Stimulated activated naive CD8-positive, alpha-beta T cell treated with anti-CD3 and anti-CD28 coated beads, Interleukin-15, Interleukin-2, amounts not matched to agents 100 ng/mL and 50 ng/mL, for 24 hours (primary cell): ENCODE data around the gene CEP83.

Experiments
- H3K27ac Mint-ChIP-seq: one replicate; pipeline ENCODE4 v1.8.0; 2021; ENCODE audit warnings: mild to moderate bottlenecking, mixed read lengths
- H3K27me3 Mint-ChIP-seq: one replicate; pipeline ENCODE4 v1.8.0; 2021; ENCODE audit warnings: mixed read lengths
- H3K36me3 Mint-ChIP-seq: one replicate; pipeline ENCODE4 v1.8.0; 2021; ENCODE audit warnings: low read depth, mixed read lengths
- H3K4me1 Mint-ChIP-seq: one replicate; pipeline ENCODE4 v1.8.0; 2021; ENCODE audit warnings: low read depth, mixed read lengths
- H3K4me3 Mint-ChIP-seq: one replicate; pipeline ENCODE4 v1.8.0; 2021; ENCODE audit warnings: mild to moderate bottlenecking, mixed read lengths
- H3K9me3 Mint-ChIP-seq: one replicate; pipeline ENCODE4 v1.8.0; 2021; ENCODE audit warnings: mixed read lengths

Gene CEP83

DNA sequence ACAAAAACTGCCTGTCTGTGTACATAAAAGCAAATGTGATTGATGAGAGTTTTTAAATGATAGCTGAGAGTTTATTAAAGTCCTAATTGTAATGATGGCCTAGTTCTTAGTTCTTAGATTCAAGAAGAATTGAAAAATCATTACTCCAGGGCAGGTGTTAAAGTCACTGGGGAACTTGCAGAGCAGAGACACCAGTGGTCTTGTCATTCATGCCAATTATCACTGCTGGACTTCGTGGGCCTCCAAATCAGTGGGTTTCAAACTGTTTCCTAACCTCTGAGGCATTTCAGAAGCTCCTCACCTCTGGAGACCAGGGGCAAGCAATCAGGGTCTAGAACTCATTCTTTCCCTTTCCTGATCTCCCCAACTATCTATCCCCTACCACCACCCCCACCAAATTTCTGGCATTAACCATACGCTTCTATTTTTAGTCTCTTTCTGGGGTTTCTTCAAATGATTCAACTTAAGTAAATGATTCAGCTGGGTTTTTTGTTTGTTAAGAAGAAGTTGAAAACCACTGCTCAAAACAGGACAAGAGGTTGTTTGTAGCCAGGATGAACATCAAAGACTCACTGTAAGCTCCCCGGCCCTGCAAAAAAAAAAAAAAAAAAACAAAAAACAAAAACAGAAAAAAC, 80.1 kb downstream of the CEP83 start:
- H3K27ac Mint-ChIP-seq: peak overlapping the region; percentile 66

DNA sequence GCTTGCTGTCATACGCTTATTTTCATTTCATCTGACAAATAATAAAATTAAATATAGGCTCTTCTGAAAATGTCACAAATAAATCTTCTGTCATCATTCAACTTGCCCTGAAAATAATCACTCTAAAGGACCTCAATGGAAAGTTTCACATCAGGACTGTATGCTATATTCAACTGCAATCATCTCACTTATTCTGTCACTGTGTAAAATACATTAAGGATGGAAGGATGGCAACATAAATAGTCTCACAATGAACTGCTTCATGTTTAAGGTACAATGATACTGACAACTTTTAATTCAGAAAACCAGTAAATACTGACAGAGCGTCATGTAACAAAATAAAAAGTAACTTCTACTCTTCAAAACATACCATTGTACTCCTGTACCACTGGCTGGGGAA, 82.1 kb downstream of the CEP83 start:
- Mint-ChIP-seq H3K27me3 (no peaks in the 10 kb centered on the region), H3K4me3 (no peak overlapping the region), H3K4me1 (peaks cover 38% of the 10 kb centered on the region), H3K9me3 (no peaks in the 10 kb centered on the region), H3K36me3 (peaks cover 64% of the 10 kb centered on the region), H3K27ac (no peak overlapping the region)

More for the DNA sequence above, 80.1 kb downstream of the CEP83 start:
- Mint-ChIP-seq H3K4me1 (peaks cover 30% of the 10 kb centered on the region), H3K36me3 (peaks cover 75% of the 10 kb centered on the region), H3K9me3 (peaks cover 7% of the 10 kb centered on the region), H3K27me3 (no peaks in the 10 kb centered on the region), H3K4me3 (peak overlapping the region; percentile 9)

DNA sequence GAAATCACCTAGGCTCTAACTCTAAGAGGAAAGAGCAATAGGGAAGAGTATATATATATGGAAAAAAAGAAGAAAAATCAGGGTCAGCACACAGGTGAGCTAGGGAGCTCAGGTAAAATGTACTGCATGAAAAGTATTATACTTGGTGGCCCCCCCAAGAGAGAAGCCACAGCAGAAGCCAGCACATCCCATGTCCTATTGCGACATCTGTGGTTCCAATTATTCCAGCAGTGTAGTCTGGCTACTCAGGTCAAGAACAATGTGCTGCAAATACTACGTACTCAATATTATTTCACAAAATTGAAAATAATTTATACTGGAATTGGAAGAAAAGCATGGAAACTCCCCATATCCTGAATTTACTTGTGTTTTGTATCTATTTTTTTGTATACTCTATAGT, 85.5 kb downstream of the CEP83 start:
- H3K4me1 Mint-ChIP-seq: peaks cover 31% of the 10 kb centered on the region
- H3K27me3 Mint-ChIP-seq: no peaks in the 10 kb centered on the region
- no peaks in the 10 kb centered on the region for H3K9me3 Mint-ChIP-seq
- H3K27ac Mint-ChIP-seq: no peak overlapping the region
- no peak overlapping the region for H3K4me3 Mint-ChIP-seq
- peaks cover 57% of the 10 kb centered on the region for H3K36me3 Mint-ChIP-seq

DNA sequence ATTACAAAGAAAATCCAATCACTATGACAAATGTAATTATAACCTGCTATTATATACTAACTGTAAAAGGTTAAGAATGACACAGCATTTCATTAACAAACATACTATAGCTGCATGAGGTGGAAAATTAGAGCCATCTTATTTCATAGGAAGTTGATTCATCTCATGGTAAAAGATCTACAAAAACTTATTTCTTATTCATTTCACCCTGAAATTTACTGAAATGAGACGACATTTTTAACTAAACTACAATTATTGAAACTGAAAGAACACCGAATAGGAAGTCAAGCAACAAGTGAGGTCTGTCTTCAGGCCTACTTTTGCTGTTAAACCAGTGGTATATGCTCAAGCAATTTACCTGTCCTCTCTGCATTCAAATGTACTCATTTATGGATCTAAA, 87.2 kb downstream of the CEP83 start:
- Mint-ChIP-seq H3K4me3 (no peak overlapping the region), H3K27me3 (no peaks in the 10 kb centered on the region), H3K36me3 (peaks cover 60% of the 10 kb centered on the region), H3K9me3 (no peaks in the 10 kb centered on the region), H3K4me1 (peaks cover 38% of the 10 kb centered on the region), H3K27ac (peak overlapping the region; percentile 90)

DNA sequence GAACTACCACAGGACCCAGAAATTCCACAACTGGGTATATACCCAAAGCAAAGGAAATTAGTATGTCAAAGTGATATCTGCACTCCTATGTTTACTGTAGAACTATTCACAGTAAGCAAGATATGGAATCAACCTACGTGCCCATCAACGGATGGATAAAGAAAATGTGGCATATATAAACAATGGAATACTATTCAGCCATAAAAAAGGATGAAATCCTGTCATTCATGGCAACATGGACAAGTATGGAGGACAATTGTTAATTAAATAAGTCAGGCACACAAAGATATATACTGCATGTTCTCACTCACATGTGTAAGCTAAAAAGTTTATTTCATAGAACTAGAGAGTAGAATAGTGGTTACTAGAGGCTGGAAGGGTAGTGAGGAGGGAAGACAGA, 97.0 kb downstream of the CEP83 start:
- H3K4me3 Mint-ChIP-seq: no peak overlapping the region
- H3K27me3 Mint-ChIP-seq: no peaks in the 10 kb centered on the region
- peaks cover 89% of the 10 kb centered on the region for H3K36me3 Mint-ChIP-seq
- H3K9me3 Mint-ChIP-seq: peaks cover 29% of the 10 kb centered on the region
- H3K27ac Mint-ChIP-seq: no peak overlapping the region
- no peaks in the 10 kb centered on the region for H3K4me1 Mint-ChIP-seq

DNA sequence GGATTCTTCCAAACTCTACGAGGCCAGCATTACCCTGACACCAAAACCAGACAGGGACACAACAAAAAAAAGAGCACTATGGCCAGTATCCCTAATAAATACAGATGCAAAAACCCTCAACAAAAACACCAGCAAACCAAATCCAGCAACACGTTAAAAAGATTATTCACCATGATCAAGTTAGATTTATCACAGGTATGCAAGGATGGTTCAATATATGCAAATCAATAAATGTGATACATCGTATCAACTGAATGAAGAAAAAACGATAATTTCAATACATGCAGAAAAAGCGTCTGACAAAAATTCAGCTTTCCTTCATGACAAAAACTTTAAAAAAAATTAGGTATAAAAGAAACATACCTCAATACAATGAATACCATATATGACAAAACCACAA, 99.9 kb downstream of the CEP83 start:
- no peaks in the 10 kb centered on the region for H3K4me1 Mint-ChIP-seq
- H3K4me3 Mint-ChIP-seq: no peak overlapping the region
- no peaks in the 10 kb centered on the region for H3K27me3 Mint-ChIP-seq
- H3K27ac Mint-ChIP-seq: no peak overlapping the region
- H3K36me3 Mint-ChIP-seq: peaks cover 93% of the 10 kb centered on the region
- peaks cover 37% of the 10 kb centered on the region for H3K9me3 Mint-ChIP-seq

DNA sequence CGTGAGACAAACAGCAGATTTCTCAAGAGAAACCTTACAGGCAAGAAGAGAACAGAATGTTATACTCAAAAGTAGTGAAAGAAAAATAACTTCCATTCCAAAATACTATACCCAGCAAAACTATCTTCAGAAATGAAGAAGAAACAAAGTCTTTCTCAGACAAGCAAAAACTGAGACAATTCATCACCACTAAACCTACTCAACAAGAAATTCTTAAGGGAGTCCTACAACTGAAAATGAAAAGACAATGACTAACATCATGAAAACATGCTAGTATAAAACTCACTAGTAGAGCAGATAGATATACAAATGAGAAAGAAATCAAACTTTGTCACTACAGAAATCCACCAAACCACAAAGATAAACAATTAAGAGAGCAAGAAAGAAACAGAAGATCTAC, 106.5 kb downstream of the CEP83 start:
- Mint-ChIP-seq H3K36me3 (peaks cover 96% of the 10 kb centered on the region), H3K4me3 (no peak overlapping the region), H3K9me3 (peaks cover 41% of the 10 kb centered on the region), H3K4me1 (peaks cover 3% of the 10 kb centered on the region), H3K27ac (no peak overlapping the region), H3K27me3 (no peaks in the 10 kb centered on the region)

DNA sequence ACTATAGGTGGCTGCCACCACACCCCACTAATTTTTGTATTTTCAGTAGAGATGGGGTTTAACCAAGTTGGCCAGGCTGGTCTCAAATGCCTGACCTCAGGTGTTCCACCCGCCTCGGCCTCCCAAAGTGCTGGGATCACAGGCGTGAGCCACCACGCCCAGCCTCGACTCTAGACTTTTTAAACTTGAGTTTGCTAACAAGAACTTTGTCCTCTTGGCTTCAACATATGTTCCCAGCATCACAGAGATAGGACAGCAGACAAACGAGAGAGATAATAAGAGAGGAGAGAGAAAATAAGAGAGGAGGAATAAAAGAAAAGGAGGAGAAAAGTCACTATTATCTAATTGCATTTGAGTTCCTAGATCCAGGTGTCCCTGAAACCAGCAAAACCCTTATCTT, 119.1 kb downstream of the CEP83 start:
- Mint-ChIP-seq H3K27ac (no peak overlapping the region), H3K27me3 (no peaks in the 10 kb centered on the region), H3K9me3 (no peaks in the 10 kb centered on the region), H3K36me3 (peaks cover 52% of the 10 kb centered on the region), H3K4me1 (no peaks in the 10 kb centered on the region), H3K4me3 (no peak overlapping the region)

DNA sequence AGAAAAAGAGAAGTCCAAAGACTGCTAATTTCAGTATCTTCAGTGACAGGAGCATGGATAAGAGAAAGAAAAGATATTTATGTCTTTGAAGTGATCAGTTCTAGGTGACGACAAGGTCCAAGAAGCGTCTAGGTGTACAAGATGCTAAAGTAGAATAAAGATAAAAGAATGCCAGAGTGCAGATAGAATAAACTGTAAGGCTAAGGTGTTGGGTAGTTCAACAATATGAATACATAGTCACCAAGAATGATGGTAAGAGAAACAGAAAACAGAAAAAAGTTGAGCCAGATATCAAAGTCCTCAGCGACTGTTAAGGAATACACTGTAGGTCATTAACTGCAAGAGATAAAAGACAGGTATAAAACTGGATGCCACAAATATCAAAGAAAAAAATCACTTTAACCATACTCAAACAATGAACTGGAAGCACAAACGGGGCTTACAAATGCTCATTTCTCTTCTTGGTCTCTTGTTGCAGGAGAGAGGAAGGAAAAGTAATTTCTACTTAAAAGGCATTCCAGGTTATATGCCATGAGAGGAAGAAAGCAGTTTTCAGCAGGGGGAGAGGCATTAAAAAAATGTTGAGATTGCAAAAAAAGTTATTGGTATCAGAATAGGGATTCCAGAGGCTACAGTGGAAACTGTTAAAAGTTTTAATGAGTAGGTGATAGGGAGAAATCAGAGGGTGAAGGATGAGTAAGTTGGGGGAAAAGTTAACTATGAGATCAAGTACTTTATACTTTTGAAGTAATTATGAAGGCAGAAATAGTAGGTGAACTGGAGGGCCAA, 121.5 kb downstream of the CEP83 start:
- Mint-ChIP-seq H3K36me3 (peaks cover 52% of the 10 kb centered on the region), H3K9me3 (no peaks in the 10 kb centered on the region)

DNA sequence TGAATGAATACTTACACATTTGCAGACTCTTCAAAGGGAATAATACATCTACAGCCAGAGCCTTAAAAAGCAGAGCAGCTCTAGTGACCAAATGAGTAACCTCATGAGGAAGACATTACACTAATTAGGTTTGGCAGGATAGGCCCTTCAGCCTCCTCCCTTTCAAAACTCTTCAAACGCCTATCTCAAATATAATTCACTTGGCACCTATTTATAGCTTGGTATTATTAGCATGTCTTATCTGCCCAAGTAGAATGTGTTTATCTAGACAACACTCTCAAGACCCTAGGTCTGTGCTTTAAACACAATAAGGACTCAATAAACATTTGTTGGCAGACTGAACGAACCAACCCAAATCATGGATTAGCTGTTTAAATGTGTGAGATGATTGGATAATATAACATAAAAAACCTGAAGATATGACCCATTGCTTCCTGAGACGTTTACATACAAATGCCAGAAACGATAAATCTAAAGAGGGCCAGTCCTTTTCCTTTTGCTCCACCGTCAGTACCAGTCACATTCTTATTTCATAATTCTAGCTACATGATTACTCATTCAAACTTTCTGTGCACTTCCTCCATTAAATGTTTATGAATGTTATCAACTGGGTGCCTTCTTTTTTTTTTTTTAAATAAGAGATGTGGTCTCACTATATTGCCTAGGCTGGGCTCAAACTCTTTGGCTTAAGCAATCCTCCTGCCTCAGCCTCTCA, 123.3 kb downstream of the CEP83 start:
- Mint-ChIP-seq H3K4me1 (no peaks in the 10 kb centered on the region), H3K36me3 (peaks cover 52% of the 10 kb centered on the region), H3K27me3 (no peaks in the 10 kb centered on the region), H3K27ac (no peak overlapping the region), H3K9me3 (no peaks in the 10 kb centered on the region), H3K4me3 (no peak overlapping the region)

More for the DNA sequence above, 121.5 kb downstream of the CEP83 start:
- Mint-ChIP-seq H3K27me3 (no peaks in the 10 kb centered on the region), H3K27ac (no peak overlapping the region), H3K4me1 (no peaks in the 10 kb centered on the region), H3K4me3 (no peak overlapping the region)

DNA sequence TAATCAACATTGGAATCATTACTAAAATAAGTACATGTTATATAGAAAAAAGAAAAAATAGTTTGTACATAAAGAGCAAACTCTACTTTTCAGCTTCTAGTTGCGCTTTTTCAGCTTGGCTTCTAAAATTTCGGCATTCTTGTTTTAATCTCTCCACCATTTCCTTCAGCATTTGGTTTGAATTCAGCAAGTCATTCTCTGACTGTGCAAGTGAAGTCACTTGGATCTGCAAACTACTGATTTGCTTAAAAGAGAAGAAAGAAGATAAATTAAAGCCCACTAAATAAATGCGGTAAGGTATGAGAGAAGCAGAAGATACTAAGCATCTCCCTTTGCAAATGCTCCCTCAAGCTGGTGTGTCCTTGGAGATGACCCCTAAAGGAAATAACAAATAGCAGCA, 126.3 kb downstream of the CEP83 start:
- no peak overlapping the region for H3K4me3 Mint-ChIP-seq
- H3K9me3 Mint-ChIP-seq: no peaks in the 10 kb centered on the region
- no peak overlapping the region for H3K27ac Mint-ChIP-seq
- peaks cover 69% of the 10 kb centered on the region for H3K36me3 Mint-ChIP-seq
- no peaks in the 10 kb centered on the region for H3K27me3 Mint-ChIP-seq
- H3K4me1 Mint-ChIP-seq: peaks cover 9% of the 10 kb centered on the region

DNA sequence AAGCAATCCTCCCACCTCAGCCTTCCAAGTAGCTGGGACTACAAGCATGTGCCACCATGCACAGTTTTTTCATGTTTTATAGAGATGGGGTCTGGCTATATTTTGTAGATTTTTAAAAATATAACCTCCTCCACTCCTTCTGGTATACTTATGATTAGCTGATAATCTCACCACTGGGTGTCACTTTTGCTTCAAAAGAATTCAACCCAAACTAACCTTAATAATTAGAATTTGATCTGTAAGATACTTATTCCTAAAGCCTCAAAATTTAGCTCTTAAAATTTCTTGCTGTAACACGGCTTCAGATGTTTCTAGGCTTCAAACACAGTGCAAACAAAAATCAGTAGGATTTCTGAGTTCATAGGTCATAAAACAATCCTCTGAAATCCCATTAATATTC, 130.3 kb downstream of the CEP83 start:
- Mint-ChIP-seq H3K27me3 (no peaks in the 10 kb centered on the region), H3K27ac (no peak overlapping the region), H3K9me3 (no peaks in the 10 kb centered on the region), H3K4me1 (peaks cover 29% of the 10 kb centered on the region), H3K36me3 (peaks cover 81% of the 10 kb centered on the region), H3K4me3 (no peak overlapping the region)

DNA sequence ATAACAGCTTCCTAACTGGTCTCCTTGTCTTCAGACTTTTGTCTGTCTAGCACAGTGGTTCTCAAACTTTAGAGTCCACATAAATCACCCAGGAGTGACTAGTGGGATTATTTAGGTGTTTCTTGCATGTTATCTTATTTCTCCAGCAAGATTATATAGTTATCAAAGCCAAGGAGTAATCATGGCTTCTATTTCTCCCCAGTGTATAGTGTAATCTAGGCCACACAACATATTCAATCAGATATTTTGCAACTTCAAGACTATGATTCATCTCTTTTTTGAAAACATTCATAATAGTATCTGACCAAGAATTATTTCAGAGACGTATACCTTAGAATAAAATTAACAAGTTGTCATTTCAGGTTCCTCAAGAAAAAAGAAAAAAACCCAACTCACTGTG, 131.9 kb downstream of the CEP83 start:
- peaks cover 29% of the 10 kb centered on the region for H3K4me1 Mint-ChIP-seq
- H3K36me3 Mint-ChIP-seq: peaks cover 81% of the 10 kb centered on the region
- H3K27me3 Mint-ChIP-seq: no peaks in the 10 kb centered on the region

DNA sequence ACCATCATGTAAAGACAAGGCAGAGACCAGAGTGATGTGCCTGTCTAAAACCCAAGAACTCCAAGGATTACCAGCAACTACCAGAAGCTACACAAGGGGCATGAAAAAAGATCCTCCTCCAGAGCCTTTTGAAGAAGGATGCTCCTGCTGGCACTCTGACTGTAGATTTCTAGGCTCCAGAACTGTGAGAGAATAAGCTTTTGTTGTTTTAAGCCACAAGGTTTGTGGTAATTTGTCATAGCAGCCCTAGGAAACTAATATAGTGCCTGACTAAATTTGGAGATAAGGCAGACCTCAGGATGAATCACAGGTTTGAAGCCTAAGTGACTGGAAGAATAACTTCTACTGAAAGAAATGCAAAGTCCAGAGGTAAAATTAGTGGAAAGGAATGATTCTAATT, 132.9 kb downstream of the CEP83 start:
- peaks cover 29% of the 10 kb centered on the region for H3K4me1 Mint-ChIP-seq
- no peaks in the 10 kb centered on the region for H3K27me3 Mint-ChIP-seq
- peak overlapping the region; percentile 36 for H3K27ac Mint-ChIP-seq
- H3K9me3 Mint-ChIP-seq: peaks cover under 1% of the 10 kb centered on the region
- H3K4me3 Mint-ChIP-seq: no peak overlapping the region
- H3K36me3 Mint-ChIP-seq: peaks cover 88% of the 10 kb centered on the region

More for the DNA sequence above, 131.9 kb downstream of the CEP83 start:
- Mint-ChIP-seq H3K9me3 (no peaks in the 10 kb centered on the region), H3K27ac (no peak overlapping the region), H3K4me3 (no peak overlapping the region)

DNA sequence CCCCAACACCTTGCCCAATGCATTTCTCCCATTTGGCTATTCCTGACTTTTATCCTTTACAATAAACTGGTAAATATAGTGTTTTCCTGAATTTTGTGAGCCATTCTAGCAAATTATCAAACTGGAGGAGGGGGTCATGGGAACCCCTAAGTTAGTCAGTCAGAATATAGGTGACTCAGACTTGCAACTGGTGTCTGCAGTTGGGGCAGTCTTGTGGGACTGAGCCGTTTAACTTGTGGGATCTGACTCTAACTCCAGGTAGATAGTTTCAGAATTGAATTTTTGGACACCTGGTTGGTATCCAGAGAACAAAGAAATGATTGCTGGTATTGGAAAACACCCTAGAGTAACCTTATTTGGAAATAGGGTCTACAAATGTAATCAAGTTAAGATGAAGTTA, 133.4 kb downstream of the CEP83 start:
- Mint-ChIP-seq H3K27ac (no peak overlapping the region), H3K36me3 (peaks cover 89% of the 10 kb centered on the region), H3K4me1 (peaks cover 29% of the 10 kb centered on the region), H3K4me3 (no peak overlapping the region), H3K27me3 (no peaks in the 10 kb centered on the region), H3K9me3 (peaks cover 5% of the 10 kb centered on the region)
